ENCODE results near the gene BPIFB3.

BPIFB3 gene

DNA sequence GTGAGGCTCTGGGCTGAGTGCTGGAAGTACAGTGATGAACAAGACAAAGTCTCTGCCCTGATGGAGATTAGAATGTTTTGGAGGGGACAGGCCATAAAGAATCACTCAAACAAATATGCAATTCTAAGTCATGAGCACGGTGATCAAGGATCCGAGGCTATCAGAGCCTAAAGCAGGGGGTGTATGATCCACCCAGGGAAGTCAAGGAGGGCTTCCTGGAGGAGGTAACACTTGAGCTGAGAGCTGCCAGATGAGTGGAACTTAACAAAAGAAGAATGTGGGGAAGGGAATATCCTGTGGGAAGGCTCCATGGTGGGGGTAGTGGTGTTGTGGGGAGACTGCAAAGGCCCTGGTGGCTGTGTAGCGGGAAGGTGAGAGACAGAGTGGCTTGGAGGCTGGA is 38.0 kb downstream of the BPIFB3 start:
- no peak for DNase-seq (ENCODE audit: insufficient read length, low spot score)
- TF ChIP-seq, protein P1, sequence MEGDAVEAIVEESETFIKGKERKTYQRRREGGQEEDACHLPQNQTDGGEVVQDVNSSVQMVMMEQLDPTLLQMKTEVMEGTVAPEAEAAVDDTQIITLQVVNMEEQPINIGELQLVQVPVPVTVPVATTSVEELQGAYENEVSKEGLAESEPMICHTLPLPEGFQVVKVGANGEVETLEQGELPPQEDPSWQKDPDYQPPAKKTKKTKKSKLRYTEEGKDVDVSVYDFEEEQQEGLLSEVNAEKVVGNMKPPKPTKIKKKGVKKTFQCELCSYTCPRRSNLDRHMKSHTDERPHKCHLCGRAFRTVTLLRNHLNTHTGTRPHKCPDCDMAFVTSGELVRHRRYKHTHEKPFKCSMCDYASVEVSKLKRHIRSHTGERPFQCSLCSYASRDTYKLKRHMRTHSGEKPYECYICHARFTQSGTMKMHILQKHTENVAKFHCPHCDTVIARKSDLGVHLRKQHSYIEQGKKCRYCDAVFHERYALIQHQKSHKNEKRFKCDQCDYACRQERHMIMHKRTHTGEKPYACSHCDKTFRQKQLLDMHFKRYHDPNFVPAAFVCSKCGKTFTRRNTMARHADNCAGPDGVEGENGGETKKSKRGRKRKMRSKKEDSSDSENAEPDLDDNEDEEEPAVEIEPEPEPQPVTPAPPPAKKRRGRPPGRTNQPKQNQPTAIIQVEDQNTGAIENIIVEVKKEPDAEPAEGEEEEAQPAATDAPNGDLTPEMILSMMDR (IDR thresholded peaks at IDR 0.05; ENCODE audit: insufficient read depth, missing control alignments): no peak
- FAIRE-seq: no peak

DNA sequence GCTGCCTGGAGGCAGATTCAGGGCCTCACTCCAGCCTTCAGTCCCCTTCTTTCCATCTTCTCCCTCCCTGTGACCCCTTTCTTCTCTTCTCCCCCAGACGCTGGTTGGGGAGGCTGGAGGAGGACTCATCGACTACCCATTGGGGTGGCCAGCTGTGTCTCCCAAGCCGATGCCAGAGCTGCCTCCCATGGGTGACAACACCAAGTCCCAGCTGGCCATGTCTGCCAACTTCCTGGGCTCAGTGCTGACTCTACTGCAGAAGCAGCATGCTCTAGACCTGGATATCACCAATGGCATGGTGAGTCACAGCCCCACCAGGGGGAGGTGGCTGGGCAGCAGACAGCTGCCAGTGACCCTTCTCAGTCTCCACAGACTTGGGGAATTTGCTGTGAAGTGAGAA is 38.7 kb downstream of the BPIFB3 start:
- FAIRE-seq (no peak), DNase-seq (ENCODE audit: insufficient read length, low spot score) (no peak)
- TF ChIP-seq, protein P1 (IDR thresholded peaks at IDR 0.05; ENCODE audit: insufficient read depth, missing control alignments): no peak

DNA sequence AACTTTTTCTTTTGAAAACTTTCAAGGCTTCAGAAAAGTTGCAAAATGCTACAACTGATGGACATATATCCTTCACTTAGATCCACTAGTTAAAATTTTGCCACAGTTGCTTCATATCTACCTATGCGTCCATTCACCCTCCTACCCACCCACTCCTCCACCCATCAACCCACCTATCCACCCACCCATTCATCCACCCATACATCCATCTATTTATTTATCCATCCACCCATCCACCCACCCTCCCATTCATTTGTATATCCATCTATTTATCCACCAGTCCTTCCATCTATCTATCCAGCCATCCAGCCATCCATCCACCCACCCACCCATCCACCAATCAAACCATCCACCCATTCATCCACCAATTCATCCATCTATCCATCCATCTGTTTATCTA is 39.4 kb downstream of the BPIFB3 start:
- no peak for DNase-seq (ENCODE audit: insufficient read length, low spot score)
- TF ChIP-seq, protein P1 (IDR thresholded peaks at IDR 0.05; ENCODE audit: insufficient read depth, missing control alignments): no peak
- no peak for FAIRE-seq

DNA sequence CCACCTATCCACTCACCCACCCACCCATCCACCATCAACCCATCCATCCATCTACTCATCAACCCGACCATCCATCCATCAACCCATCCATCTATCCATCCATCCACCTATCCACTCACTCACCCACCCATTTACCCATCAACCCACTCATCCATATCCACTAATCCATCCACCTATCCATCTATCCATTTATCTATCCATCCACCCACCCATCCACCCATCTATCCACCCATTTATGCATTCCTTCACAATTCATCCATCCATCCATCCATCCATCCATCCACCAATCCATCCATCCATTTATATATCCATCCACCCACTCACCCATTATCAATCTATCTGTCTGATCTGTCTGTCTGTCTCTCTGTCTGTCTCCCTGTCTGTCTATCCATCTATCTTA is 39.9 kb downstream of the BPIFB3 start:
- TF ChIP-seq, protein P1 (IDR thresholded peaks at IDR 0.05; ENCODE audit: insufficient read depth, missing control alignments): no peak
- FAIRE-seq (no peak), DNase-seq (ENCODE audit: insufficient read length, low spot score) (no peak)

DNA sequence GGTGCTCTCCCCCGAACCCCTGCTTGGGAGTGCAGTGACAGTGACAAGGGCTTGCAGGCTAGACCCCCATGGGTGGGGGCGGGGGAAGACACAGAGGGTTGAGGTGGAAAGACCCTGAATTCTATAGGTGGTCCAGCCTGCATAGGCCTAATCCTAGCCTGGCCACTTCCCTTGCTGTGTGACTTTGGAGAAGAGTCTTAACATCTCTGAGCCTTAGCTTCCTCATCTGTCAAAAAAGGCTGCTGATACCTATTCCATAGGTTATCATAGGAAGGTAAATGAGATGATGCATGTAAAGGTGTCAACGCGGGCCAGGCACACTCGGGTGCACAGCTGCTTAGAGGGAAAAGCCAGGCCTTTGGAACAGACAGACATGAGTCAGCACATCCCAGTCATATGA is 41.5 kb downstream of the BPIFB3 start:
- no peak for DNase-seq (ENCODE audit: insufficient read length, low spot score)
- no peak for FAIRE-seq
- TF ChIP-seq, protein P1 (IDR thresholded peaks at IDR 0.05; ENCODE audit: insufficient read depth, missing control alignments): no peak

DNA sequence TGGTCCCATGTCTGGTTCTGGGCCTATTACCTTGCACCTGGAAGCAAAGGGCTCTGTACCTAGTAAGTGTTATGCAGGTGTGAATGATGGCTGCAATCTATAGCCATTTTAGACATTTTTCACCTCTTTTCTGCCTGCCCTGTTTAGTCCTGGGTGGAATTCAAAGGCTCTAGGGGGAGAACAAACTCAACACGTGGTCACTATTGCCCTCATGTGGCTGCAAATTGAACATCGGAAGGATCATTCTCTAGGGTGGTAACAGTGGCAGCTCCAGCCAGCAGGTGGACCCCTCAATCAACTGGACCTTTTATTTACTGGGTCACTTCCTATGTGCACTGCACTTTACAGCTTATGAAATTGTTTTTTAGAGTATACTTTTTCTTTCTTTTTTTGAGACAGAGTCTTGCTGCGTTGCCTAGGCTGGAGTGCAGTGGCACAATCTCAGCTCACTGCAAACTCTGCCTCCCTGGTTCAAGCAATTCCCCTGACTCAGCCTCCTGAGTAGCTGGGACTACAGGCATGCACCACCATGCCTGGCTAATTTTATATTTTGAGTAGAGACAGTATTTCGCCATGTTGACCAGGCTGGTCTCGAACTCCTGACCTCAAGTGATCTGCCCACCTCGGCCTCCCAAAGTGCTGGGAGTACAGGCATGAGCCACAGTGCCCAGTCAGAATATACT is 42.3 kb downstream of the BPIFB3 start:
- DNase-seq (ENCODE audit: insufficient read length, low spot score) (peak; percentile 70), FAIRE-seq (peak; percentile 91)
- TF ChIP-seq, protein P1 (IDR thresholded peaks at IDR 0.05; ENCODE audit: insufficient read depth, missing control alignments): peak; percentile 97

DNA sequence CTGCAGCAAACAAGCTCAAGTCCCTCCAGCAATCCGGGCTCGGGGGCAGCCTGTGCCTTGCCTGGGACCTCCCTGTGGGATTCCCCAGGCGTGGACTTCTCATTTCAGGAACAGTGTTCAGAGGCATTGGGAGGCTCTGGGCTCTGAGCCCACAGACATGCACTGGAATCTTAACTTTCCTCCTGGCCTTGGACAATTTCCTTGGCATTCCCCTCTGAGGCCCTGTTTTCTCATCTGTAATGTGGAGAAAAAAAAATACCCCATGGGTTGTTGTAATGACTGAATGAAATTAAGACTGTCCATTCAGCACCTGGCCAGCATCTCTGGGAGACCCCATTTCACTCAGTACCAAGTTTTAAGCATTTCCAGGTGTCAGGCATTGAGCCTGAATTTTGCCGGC is 43.3 kb downstream of the BPIFB3 start:
- no peak for DNase-seq (ENCODE audit: insufficient read length, low spot score)
- TF ChIP-seq, protein P1 (IDR thresholded peaks at IDR 0.05; ENCODE audit: insufficient read depth, missing control alignments): no peak
- FAIRE-seq: no peak
